ENCODE results near the gene USP17L17. TPM values are rescaled to one million over a fixed set of nuclear protein-coding genes. Genes with fewer than 3 reads are reported as not detected.
A peak's percentile ranks its signal among the peaks of the same experiment; 100 is the strongest.
"Not testable (repeated sequence)": the region's sequence is repeated elsewhere in the genome, so short reads cannot be mapped to it uniquely, and the experiment has no call there.

Gene USP17L17, protein sequence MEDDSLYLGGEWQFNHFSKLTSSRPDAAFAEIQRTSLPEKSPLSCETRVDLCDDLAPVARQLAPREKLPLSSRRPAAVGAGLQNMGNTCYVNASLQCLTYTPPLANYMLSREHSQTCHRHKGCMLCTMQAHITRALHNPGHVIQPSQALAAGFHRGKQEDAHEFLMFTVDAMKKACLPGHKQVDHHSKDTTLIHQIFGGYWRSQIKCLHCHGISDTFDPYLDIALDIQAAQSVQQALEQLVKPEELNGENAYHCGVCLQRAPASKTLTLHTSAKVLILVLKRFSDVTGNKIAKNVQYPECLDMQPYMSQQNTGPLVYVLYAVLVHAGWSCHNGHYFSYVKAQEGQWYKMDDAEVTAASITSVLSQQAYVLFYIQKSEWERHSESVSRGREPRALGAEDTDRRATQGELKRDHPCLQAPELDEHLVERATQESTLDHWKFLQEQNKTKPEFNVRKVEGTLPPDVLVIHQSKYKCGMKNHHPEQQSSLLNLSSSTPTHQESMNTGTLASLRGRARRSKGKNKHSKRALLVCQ
- not detected in 2 replicates for total RNA-seq

DNA sequence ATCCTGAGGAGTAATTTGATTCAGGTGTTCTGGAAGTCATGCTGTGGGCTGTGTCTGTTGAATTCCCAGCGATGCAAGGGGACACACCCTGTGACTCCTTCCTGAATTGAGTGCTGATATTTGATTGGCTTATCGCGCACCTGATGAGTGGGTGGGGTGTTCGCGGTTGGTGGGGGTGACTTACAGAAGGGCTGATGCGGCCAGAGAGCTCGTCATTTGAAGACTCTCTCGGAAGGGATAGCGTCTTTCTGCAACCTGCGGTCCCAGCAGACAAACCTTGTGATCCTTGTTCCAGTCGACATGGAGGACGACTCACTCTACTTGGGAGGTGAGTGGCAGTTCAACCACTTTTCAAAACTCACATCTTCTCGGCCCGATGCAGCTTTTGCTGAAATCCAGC lies at the start of gene USP17L17:
Gene USP17L17, plus strand, starts transcription at position 301 of the 400 bp plus-strand sequence. Its CDS starts 0 bp downstream, at position 301.
- DNase-seq (ENCODE audit: low read depth in 2 of 2) = not testable (repeated sequence)

DNA sequence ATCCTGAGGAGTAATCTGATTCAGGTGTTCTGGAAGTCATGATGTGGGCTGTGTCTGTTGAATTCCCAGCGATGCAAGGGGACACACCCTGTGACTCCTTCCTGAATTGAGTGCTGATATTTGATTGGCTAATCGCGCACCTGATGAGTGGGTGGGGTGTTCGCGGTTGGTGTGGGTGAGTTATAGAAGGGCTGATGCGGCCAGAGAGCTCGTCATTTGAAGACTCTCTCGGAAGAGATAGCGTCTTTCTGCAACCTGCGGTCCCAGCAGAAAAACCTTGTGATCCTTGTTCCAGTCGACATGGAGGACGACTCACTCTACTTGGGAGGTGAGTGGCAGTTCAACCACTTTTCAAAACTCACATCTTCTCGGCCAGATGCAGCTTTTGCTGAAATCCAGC lies 33.3 kb upstream of the USP17L17 start, which contains the start of gene USP17L10:
Gene USP17L10, plus strand, starts transcription at position 301 of the 400 bp plus-strand sequence. Its CDS starts 0 bp downstream, at position 301.
- not testable (repeated sequence) for DNase-seq (ENCODE audit: low read depth in 2 of 2)

DNA sequence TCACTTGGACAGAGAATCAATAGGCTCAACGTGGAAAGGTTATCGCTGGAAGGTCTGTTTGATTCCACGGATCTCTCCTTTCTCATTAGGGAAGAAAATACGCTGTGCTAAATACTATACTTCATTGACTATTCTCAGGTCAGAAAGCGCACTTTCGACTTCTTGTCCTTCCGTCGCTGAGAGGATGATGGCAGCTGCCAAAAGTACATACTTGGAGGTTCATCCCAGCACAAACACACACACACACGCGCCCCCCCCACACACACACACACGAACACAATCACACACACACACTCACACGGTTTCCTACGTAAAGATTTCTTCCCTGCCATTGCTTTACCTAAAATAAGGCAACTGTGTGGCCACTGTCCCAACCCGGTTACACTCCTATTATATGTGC lies 29.0 kb upstream of the USP17L17 start:
- not testable (repeated sequence) for DNase-seq (ENCODE audit: low read depth in 2 of 2)

DNA sequence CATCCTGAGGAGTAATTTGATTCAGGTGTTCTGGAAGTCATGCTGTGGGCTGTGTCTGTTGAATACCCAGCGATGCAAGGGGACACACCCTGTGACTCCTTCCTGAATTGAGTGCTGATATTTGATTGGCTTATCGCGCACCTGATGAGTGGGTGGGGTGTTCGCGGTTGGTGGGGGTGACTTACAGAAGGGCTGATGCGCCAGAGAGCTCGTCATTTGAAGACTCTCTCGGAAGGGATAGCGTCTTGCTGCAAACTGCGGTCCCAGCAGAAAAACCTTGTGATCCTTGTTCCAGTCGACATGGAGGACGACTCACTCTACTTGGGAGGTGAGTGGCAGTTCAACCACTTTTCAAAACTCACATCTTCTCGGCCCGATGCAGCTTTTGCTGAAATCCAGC lies 28.6 kb upstream of the USP17L17 start, which contains the start of gene USP17L11:
Gene USP17L11, plus strand, starts transcription at position 301 of the 400 bp plus-strand sequence. Its CDS starts 0 bp downstream, at position 301.
- DNase-seq (ENCODE audit: low read depth in 2 of 2) = not testable (repeated sequence)

DNA sequence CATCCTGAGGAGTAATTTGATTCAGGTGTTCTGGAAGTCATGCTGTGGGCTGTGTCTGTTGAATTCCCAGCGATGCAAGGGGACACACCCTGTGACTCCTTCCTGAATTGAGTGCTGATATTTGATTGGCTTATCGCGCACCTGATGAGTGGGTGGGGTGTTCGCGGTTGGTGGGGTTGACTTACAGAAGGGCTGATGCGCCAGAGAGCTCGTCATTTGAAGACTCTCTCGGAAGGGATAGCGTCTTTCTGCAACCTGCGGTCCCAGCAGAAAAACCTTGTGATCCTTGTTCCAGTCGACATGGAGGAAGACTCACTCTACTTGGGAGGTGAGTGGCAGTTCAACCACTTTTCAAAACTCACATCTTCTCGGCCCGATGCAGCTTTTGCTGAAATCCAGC lies 23.8 kb upstream of the USP17L17 start, which contains the start of gene USP17L12:
Gene USP17L12, plus strand, starts transcription at position 301 of the 400 bp plus-strand sequence. Its CDS starts 0 bp downstream, at position 301.
- not testable (repeated sequence) for DNase-seq (ENCODE audit: low read depth in 2 of 2)

DNA sequence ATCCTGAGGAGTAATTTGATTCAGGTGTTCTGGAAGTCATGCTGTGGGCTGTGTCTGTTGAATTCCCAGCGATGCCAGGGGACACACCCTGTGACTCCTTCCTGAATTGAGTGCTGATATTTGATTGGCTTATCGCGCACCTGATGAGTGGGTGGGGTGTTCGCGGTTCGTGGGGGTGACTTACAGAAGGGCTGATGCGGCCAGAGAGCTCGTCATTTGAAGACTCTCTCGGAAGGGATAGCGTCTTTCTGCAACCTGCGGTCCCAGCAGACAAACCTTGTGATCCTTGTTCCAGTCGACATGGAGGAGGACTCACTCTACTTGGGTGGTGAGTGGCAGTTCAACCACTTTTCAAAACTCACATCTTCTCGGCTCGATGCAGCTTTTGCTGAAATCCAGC lies 19.1 kb upstream of the USP17L17 start, which contains the start of gene USP17L13:
Gene USP17L13, plus strand, starts transcription at position 301 of the 400 bp plus-strand sequence. Its CDS starts 0 bp downstream, at position 301.
- DNase-seq (ENCODE audit: low read depth in 2 of 2) = not testable (repeated sequence)

DNA sequence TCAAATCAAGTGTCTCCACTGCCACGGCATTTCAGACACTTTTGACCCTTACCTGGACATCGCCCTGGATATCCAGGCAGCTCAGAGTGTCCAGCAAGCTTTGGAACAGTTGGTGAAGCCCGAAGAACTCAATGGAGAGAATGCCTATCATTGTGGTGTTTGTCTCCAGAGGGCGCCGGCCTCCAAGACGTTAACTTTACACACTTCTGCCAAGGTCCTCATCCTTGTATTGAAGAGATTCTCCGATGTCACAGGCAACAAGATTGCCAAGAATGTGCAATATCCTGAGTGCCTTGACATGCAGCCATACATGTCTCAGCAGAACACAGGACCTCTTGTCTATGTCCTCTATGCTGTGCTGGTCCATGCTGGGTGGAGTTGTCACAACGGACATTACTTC lies 13.4 kb upstream of the USP17L17 start:
- DNase-seq (ENCODE audit: low read depth in 2 of 2) = not testable (repeated sequence)

DNA sequence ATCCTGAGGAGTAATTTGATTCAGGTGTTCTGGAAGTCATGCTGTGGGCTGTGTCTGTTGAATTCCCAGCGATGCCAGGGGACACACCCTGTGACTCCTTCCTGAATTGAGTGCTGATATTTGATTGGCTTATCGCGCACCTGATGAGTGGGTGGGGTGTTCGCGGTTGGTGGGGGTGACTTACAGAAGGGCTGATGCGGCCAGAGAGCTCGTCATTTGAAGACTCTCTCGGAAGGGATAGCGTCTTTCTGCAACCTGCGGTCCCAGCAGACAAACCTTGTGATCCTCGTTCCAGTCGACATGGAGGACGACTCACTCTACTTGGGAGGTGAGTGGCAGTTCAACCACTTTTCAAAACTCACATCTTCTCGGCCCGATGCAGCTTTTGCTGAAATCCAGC lies 9.6 kb upstream of the USP17L17 start, which contains the start of gene USP17L15:
Gene USP17L15, plus strand, starts transcription at position 301 of the 400 bp plus-strand sequence. Its CDS starts 0 bp downstream, at position 301.
- DNase-seq (ENCODE audit: low read depth in 2 of 2) = not testable (repeated sequence)

DNA sequence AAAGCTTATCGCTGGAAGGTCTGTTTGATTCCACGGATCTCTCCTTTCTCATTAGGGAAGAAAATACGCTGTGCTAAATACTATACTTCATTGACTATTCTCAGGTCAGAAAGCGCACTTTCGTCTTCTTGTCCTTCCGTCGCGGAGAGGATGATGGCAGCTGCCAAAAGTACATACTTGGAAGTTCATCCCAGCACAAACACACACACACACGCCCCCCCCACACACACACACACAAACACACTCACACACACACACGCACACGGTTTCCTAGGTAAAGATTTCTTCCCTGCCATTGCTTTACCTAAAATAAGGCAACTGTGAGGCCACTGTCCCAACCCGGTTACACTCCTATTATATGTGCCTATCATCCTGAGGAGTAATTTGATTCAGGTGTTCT lies 5.2 kb upstream of the USP17L17 start:
- DNase-seq (ENCODE audit: low read depth in 2 of 2) = peak; percentile 0 to 2

DNA sequence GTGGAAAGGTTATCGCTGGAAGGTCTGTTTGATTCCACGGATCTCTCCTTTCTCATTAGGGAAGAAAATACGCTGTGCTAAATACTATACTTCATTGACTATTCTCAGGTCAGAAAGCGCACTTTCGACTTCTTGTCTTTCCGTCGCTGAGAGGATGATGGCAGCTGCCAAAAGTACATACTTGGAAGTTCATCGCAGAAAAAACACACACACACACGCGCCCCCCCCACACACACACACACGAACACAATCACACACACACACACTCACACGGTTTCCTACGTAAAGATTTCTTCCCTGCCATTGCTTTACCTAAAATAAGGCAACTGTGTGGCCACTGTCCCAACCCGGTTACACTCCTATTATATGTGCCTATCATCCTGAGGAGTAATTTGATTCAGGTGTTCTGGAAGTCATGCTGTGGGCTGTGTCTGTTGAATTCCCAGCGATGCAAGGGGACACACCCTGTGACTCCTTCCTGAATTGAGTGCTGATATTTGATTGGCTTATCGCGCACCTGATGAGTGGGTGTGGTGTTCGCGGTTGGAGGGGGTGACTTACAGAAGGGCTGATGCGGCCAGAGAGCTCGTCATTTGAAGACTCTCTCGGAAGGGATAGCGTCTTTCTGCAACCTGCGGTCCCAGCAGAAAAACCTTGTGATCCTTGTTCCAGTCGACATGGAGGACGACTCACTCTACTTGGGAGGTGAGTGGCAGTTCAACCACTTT lies 4.4 kb downstream of the USP17L17 start, which contains the start of gene USP17L18:
Gene USP17L18, plus strand, starts transcription at position 678 of the 728 bp plus-strand sequence. Its CDS starts 0 bp downstream, at position 678.
- peak in 1 of 2 donors; percentile 0 for DNase-seq (ENCODE audit: low read depth in 2 of 2)

DNA sequence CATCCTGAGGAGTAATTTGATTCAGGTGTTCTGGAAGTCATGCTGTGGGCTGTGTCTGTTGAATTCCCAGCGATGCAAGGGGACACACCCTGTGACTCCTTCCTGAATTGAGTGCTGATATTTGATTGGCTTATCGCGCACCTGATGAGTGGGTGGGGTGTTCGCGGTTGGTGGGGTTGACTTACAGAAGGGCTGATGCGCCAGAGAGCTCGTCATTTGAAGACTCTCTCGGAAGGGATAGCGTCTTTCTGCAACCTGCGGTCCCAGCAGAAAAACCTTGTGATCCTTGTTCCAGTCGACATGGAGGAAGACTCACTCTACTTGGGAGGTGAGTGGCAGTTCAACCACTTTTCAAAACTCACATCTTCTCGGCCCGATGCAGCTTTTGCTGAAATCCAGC lies 9.4 kb downstream of the USP17L17 start, which contains the start of gene USP17L19:
Gene USP17L19, plus strand, starts transcription at position 301 of the 400 bp plus-strand sequence. Its CDS starts 0 bp downstream, at position 301.
- DNase-seq (ENCODE audit: low read depth in 2 of 2) = not testable (repeated sequence)

DNA sequence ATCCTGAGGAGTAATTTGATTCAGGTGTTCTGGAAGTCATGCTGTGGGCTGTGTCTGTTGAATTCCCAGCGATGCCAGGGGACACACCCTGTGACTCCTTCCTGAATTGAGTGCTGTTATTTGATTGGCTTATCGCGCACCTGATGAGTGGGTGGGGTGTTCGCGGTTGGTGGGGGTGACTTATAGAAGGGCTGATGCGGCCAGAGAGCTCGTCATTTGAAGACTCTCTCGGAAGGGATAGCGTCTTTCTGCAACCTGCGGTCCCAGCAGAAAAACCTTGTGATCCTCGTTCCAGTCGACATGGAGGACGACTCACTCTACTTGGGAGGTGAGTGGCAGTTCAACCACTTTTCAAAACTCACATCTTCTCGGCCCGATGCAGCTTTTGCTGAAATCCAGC lies 14.1 kb downstream of the USP17L17 start, which contains the start of gene USP17L20:
Gene USP17L20, plus strand, starts transcription at position 301 of the 400 bp plus-strand sequence. Its CDS starts 0 bp downstream, at position 301.
- not testable (repeated sequence) for DNase-seq (ENCODE audit: low read depth in 2 of 2)

DNA sequence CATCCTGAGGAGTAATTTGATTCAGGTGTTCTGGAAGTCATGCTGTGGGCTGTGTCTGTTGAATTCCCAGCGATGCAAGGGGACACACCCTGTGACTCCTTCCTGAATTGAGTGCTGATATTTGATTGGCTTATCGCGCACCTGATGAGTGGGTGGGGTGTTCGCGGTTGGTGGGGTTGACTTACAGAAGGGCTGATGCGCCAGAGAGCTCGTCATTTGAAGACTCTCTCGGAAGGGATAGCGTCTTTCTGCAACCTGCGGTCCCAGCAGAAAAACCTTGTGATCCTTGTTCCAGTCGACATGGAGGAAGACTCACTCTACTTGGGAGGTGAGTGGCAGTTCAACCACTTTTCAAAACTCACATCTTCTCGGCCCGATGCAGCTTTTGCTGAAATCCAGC lies 18.9 kb downstream of the USP17L17 start, which contains the start of gene USP17L21:
Gene USP17L21, plus strand, starts transcription at position 301 of the 400 bp plus-strand sequence. Its CDS starts 0 bp downstream, at position 301.
- DNase-seq (ENCODE audit: low read depth in 2 of 2) = not testable (repeated sequence)

DNA sequence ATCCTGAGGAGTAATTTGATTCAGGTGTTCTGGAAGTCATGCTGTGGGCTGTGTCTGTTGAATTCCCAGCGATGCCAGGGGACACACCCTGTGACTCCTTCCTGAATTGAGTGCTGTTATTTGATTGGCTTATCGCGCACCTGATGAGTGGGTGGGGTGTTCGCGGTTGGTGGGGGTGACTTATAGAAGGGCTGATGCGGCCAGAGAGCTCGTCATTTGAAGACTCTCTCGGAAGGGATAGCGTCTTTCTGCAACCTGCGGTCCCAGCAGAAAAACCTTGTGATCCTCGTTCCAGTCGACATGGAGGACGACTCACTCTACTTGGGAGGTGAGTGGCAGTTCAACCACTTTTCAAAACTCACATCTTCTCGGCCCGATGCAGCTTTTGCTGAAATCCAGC lies 23.6 kb downstream of the USP17L17 start, which contains the start of gene USP17L22:
Gene USP17L22, plus strand, starts transcription at position 301 of the 400 bp plus-strand sequence. Its CDS starts 0 bp downstream, at position 301.
- DNase-seq (ENCODE audit: low read depth in 2 of 2) = not testable (repeated sequence)

DNA sequence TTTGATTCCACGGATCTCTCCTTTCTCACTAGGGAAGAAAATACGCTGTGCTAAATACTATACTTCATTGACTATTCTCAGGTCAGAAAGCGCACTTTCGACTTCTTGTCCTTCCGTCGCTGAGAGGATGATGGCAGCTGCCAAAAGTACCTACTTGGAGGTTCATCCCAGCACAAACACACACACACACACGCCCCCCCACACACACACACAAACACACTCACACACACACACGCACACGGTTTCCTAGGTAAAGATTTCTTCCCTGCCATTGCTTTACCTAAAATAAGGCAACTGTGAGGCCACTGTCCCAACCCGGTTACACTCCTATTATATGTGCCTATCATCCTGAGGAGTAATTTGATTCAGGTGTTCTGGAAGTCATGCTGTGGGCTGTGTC lies 28.0 kb downstream of the USP17L17 start:
- not testable (repeated sequence) for DNase-seq (ENCODE audit: low read depth in 2 of 2)

Other genes with a start within 250 kb of the USP17L17 start
- gene FAM90A26, start 73.5 kb upstream of the USP17L17 start, total RNA-seq = not detected in 2 replicates
- not detected in 2 replicates for gene USP17L10, start 33.2 kb upstream of the USP17L17 start, total RNA-seq
- gene USP17L11, start 28.5 kb upstream of the USP17L17 start, total RNA-seq = not detected in 2 replicates
- not detected in 2 replicates for gene USP17L12, start 23.7 kb upstream of the USP17L17 start, total RNA-seq
- not detected in 2 replicates for gene USP17L13, start 19.0 kb upstream of the USP17L17 start, total RNA-seq
- gene USP17L15, start 9.5 kb upstream of the USP17L17 start, total RNA-seq = not detected in 2 replicates
- not detected in 2 replicates for gene USP17L18, start 4.8 kb downstream of the USP17L17 start, total RNA-seq
- not detected in 2 replicates for gene USP17L19, start 9.5 kb downstream of the USP17L17 start, total RNA-seq
- not detected in 2 replicates for gene USP17L20, start 14.2 kb downstream of the USP17L17 start, total RNA-seq
- gene USP17L21, start 19.0 kb downstream of the USP17L17 start, total RNA-seq = not detected in 2 replicates
- gene USP17L22, start 23.7 kb downstream of the USP17L17 start, total RNA-seq = not detected in 2 replicates
- gene USP17L24, start 81.3 kb downstream of the USP17L17 start, total RNA-seq = not detected in 2 replicates
- not detected in 2 replicates for gene USP17L25, start 86.0 kb downstream of the USP17L17 start, total RNA-seq
- not detected in 2 replicates for gene USP17L26, start 90.8 kb downstream of the USP17L17 start, total RNA-seq
- not detected in 2 replicates for gene USP17L5, start 95.5 kb downstream of the USP17L17 start, total RNA-seq
- not detected in 2 replicates for gene USP17L27, start 100.3 kb downstream of the USP17L17 start, total RNA-seq
- gene USP17L28, start 105.0 kb downstream of the USP17L17 start, total RNA-seq = not detected in 2 replicates
- gene USP17L29, start 109.8 kb downstream of the USP17L17 start, total RNA-seq = not detected in 2 replicates
- not detected in 2 replicates for gene USP17L30, start 119.2 kb downstream of the USP17L17 start, total RNA-seq
- gene DEFB131A, start 200.5 kb downstream of the USP17L17 start, total RNA-seq = not detected in 2 replicates

All from lung microvascular endothelial cell (primary cell).